Measurements from ENCODE around the gene PMM2.
"Not testable (repeated sequence)": the region's sequence is repeated elsewhere in the genome, so short reads cannot be mapped to it uniquely, and the experiment has no call there.

Gene PMM2

GRCh38 chr16:8797364-8798173 lies at the start of gene PMM2, which contains the start of gene TMEM186:
Gene PMM2, plus strand, starts transcription at chr16:8797839. Its CDS starts 44 bp downstream, at chr16:8797883.
Gene TMEM186, minus strand, starts transcription at chr16:8797639. Its CDS starts 25 bp downstream, at chr16:8797614.
- peak within 1 kb of the TSS; percentile 88 for H3K4me3 ChIP-seq (ENCODE audit: low read depth, low read length)

GRCh38 chr16:8748944-8749343 lies 48.7 kb upstream of the PMM2 start:
- not testable (repeated sequence) for H3K4me3 ChIP-seq (ENCODE audit: low read depth, low read length); DNase-seq (ENCODE audit: low read depth)

More at GRCh38 chr16:8797364-8798173, at the start of gene PMM2, which contains the start of gene TMEM186:
- DNase-seq (ENCODE audit: low read depth): peak; percentile 87

GRCh38 chr16:8751481-8752311 lies 45.9 kb upstream of the PMM2 start:
- no peak overlapping the region for H3K4me3 ChIP-seq (ENCODE audit: low read depth, low read length)
- peak; percentile 26 for DNase-seq (ENCODE audit: low read depth)

GRCh38 chr16:8752706-8753105 lies 44.9 kb upstream of the PMM2 start:
- no peak for DNase-seq (ENCODE audit: low read depth)
- no peak overlapping the region for H3K4me3 ChIP-seq (ENCODE audit: low read depth, low read length)

- no peak for DNase-seq (ENCODE audit: low read depth)
- no peak overlapping the region for H3K4me3 ChIP-seq (ENCODE audit: low read depth, low read length)
Measured at GRCh38 chr16:8753416-8754054, 44.1 kb upstream of the PMM2 start.

GRCh38 chr16:8756755-8757154 lies 40.9 kb upstream of the PMM2 start:
- DNase-seq (ENCODE audit: low read depth): no peak
- no peak overlapping the region for H3K4me3 ChIP-seq (ENCODE audit: low read depth, low read length)

- no peak overlapping the region for H3K4me3 ChIP-seq (ENCODE audit: low read depth, low read length)
- DNase-seq (ENCODE audit: low read depth): no peak
Measured at GRCh38 chr16:8758022-8758421, 39.6 kb upstream of the PMM2 start.

- no peak overlapping the region for H3K4me3 ChIP-seq (ENCODE audit: low read depth, low read length)
- DNase-seq (ENCODE audit: low read depth): no peak
Measured at GRCh38 chr16:8760021-8760420, 37.6 kb upstream of the PMM2 start.

- no peak for DNase-seq (ENCODE audit: low read depth)
- no peak overlapping the region for H3K4me3 ChIP-seq (ENCODE audit: low read depth, low read length)
Measured at GRCh38 chr16:8761078-8761477, 36.6 kb upstream of the PMM2 start.

GRCh38 chr16:8762254-8762653 lies 35.4 kb upstream of the PMM2 start:
- DNase-seq (ENCODE audit: low read depth): no peak
- H3K4me3 ChIP-seq (ENCODE audit: low read depth, low read length): no peak overlapping the region

- H3K4me3 ChIP-seq (ENCODE audit: low read depth, low read length): no peak overlapping the region
Measured at GRCh38 chr16:8763083-8763482, 34.6 kb upstream of the PMM2 start.

GRCh38 chr16:8763899-8764298 lies 33.7 kb upstream of the PMM2 start:
- no peak overlapping the region for H3K4me3 ChIP-seq (ENCODE audit: low read depth, low read length)
- no peak for DNase-seq (ENCODE audit: low read depth)

More at GRCh38 chr16:8763083-8763482, 34.6 kb upstream of the PMM2 start:
- no peak for DNase-seq (ENCODE audit: low read depth)

- no peak for DNase-seq (ENCODE audit: low read depth)
Measured at GRCh38 chr16:8764525-8765250, 33.0 kb upstream of the PMM2 start.

GRCh38 chr16:8767176-8767575 lies 30.5 kb upstream of the PMM2 start:
- H3K4me3 ChIP-seq (ENCODE audit: low read depth, low read length): no peak overlapping the region
- no peak for DNase-seq (ENCODE audit: low read depth)

More at GRCh38 chr16:8764525-8765250, 33.0 kb upstream of the PMM2 start:
- no peak overlapping the region for H3K4me3 ChIP-seq (ENCODE audit: low read depth, low read length)

- H3K4me3 ChIP-seq (ENCODE audit: low read depth, low read length): no peak overlapping the region
- no peak for DNase-seq (ENCODE audit: low read depth)
Measured at GRCh38 chr16:8768283-8768682, 29.4 kb upstream of the PMM2 start.

- no peak for DNase-seq (ENCODE audit: low read depth)
- H3K4me3 ChIP-seq (ENCODE audit: low read depth, low read length): no peak overlapping the region
Measured at GRCh38 chr16:8768692-8769091, 28.9 kb upstream of the PMM2 start.

- DNase-seq (ENCODE audit: low read depth): no peak
- no peak overlapping the region for H3K4me3 ChIP-seq (ENCODE audit: low read depth, low read length)
Measured at GRCh38 chr16:8773537-8773936, 24.1 kb upstream of the PMM2 start.

- no peak overlapping the region for H3K4me3 ChIP-seq (ENCODE audit: low read depth, low read length)
- no peak for DNase-seq (ENCODE audit: low read depth)
Measured at GRCh38 chr16:8774208-8774607, 23.4 kb upstream of the PMM2 start.

- DNase-seq (ENCODE audit: low read depth): no peak
- no peak overlapping the region for H3K4me3 ChIP-seq (ENCODE audit: low read depth, low read length)
Measured at GRCh38 chr16:8775359-8775758, 22.3 kb upstream of the PMM2 start.

All from skeletal muscle cell (primary cell).